CD4-positive, alpha-beta memory T cell (primary cell): ENCODE results near the gene SORCS2. TPM values are rescaled to one million over a fixed set of nuclear protein-coding genes. Genes with fewer than 3 reads are reported as not detected.

Source experiments
- CTCF ChIA-PET: fragments of 350-600 bp; sonication (Branson Sonifier 250); formaldehyde crosslinking; loops from one replicate; lab custom pipeline; 2021; ENCODE audit warnings: inconsistent platforms; ENCODE audit not compliant: partially characterized antibody; lab: Charles Lee
- POLR2A ChIA-PET: fragments of 350-600 bp; sonication (Branson Sonifier 250); formaldehyde crosslinking; loops from one replicate; lab custom pipeline; 2021; ENCODE audit not compliant: partially characterized antibody; lab: Charles Lee
- DNase-seq, 5 donors: peaks; one replicate each; pipeline versions ENCODE4 v3.0.0 to v3.0.0-alpha.2; 2020 to 2022; ENCODE audit warnings: mixed read lengths in 1 of 5
- H3K27ac ChIP-seq: one replicate; pipeline ENCODE4 v1.7.0; 2013; ENCODE audit warnings: low read depth, low read length
- H3K27me3 ChIP-seq: 2 replicates; pipeline ENCODE4 v1.7.0; 2013; ENCODE audit warnings: mild to moderate bottlenecking, low read length, moderate library complexity; ENCODE audit not compliant: insufficient read depth
- H3K36me3 ChIP-seq: 2 replicates; pipeline ENCODE4 v1.7.0; 2013; ENCODE audit warnings: mild to moderate bottlenecking, low read length, moderate library complexity; ENCODE audit not compliant: insufficient read depth
- H3K4me1 ChIP-seq: 2 replicates; pipeline ENCODE4 v1.7.0; 2013; ENCODE audit warnings: mild to moderate bottlenecking, low read length, moderate library complexity; ENCODE audit not compliant: insufficient read depth
- H3K4me3 ChIP-seq, 2 donors: one replicate each; pipeline ENCODE4 v1.7.0; 2013; ENCODE audit warnings: low read length in 2 of 2, mild to moderate bottlenecking in 1 of 2
- H3K9me3 ChIP-seq, 2 donors: one replicate each; pipeline ENCODE4 v1.7.0; 2013; ENCODE audit warnings: low read length in 2 of 2, control low read depth in 1 of 2; ENCODE audit not compliant: control insufficient read depth in 1 of 2
- H3K27ac Mint-ChIP-seq, 7 donors: one replicate each; pipeline ENCODE4 v1.8.0; 2020 to 2021; ENCODE audit warnings: mixed read lengths in 7 of 7, mild to moderate bottlenecking in 6 of 7, inconsistent platforms in 3 of 7, moderate library complexity in 3 of 7
- H3K27me3 Mint-ChIP-seq, 2 donors: one replicate each; pipeline ENCODE4 v1.8.0; 2020 to 2021; ENCODE audit warnings: mixed read lengths in 2 of 2
- H3K36me3 Mint-ChIP-seq, 2 donors: one replicate each; pipeline ENCODE4 v1.8.0; 2020 to 2021; ENCODE audit warnings: mixed read lengths in 2 of 2, inconsistent platforms in 1 of 2, mild to moderate bottlenecking in 1 of 2
- H3K4me1 Mint-ChIP-seq, 4 donors: one replicate each; pipeline ENCODE4 v1.8.0; 2020 to 2021; ENCODE audit warnings: mixed read lengths in 4 of 4, mild to moderate bottlenecking in 1 of 4
- H3K4me3 Mint-ChIP-seq, 8 donors: one replicate each; pipeline ENCODE4 v1.8.0; 2020 to 2021; ENCODE audit warnings: mixed read lengths in 8 of 8, mild to moderate bottlenecking in 7 of 8, moderate library complexity in 6 of 8, inconsistent platforms in 3 of 8
- H3K9me3 Mint-ChIP-seq, 8 donors: one replicate each; pipeline ENCODE4 v1.8.0; 2020 to 2021; ENCODE audit warnings: mixed read lengths in 8 of 8, mild to moderate bottlenecking in 5 of 8, inconsistent platforms in 3 of 8, moderate library complexity in 1 of 8
- intact Hi-C: fragments of 100-400 bp; cut with micrococcal nuclease; formaldehyde crosslinking; loops from one replicate; pipeline ENCODE4 v1.15.1; 2023
- polyA plus RNA-seq, 2 donors: library from polyadenylated mRNA; unstranded; fragments of 300-500 nt; fragmentation: Illumina TruSeq; gene quantifications; one replicate each; pipeline ENCODE4 v1.2.3, GENCODE V29; 2021
- total RNA-seq, 2 experiments: library from RNA; stranded (reverse); gene quantifications; one replicate each; pipeline ENCODE4 v1.2.3, GENCODE V29; 2021

The SORCS2 gene
- total and polyA plus RNA-seq, 4 experiments from 2014 or later = not detected

GRCh38 chr4:7638984-7639789 lies 446.8 kb downstream of the SORCS2 start:
- Mint-ChIP-seq H3K27me3 (peaks cover 2 to 3% of the 10 kb centered on the region in 2 donors), H3K36me3 (no peaks in the 10 kb centered on the region), H3K4me1 (peaks cover 3 to 11% (median 8%) of the 10 kb centered on the region in 4 donors), H3K9me3 (no peaks in the 10 kb centered on the region), H3K4me3 (no peak overlapping the region), H3K27ac (no peak overlapping the region)
- no peak for DNase-seq
- H3K27ac ChIP-seq = no peak overlapping the region
- intact Hi-C loops = no loop called here
- H3K4me3 ChIP-seq = no peak overlapping the region
- CTCF ChIA-PET = no interaction called here
- H3K4me1 ChIP-seq = no peaks in the 10 kb centered on the region
- POLR2A ChIA-PET = no interaction called here
- no peaks in the 10 kb centered on the region for H3K9me3 ChIP-seq
- H3K27me3 ChIP-seq = no peaks in the 10 kb centered on the region
- H3K36me3 ChIP-seq = no peaks in the 10 kb centered on the region

- H3K4me1 Mint-ChIP-seq = peaks cover 3 to 5% (median 4%) of the 10 kb centered on the region in 4 donors
- no peaks in the 10 kb centered on the region for H3K27me3 ChIP-seq
- DNase-seq = no peak
- H3K4me3 Mint-ChIP-seq = no peak overlapping the region
- no peak overlapping the region for H3K27ac Mint-ChIP-seq
- no peaks in the 10 kb centered on the region for H3K4me1 ChIP-seq
- H3K9me3 Mint-ChIP-seq = peaks cover 0 to 1% (median 0%) of the 10 kb centered on the region in 8 donors
- ChIA-PET CTCF (no interaction called here), POLR2A (no interaction called here)
- H3K36me3 Mint-ChIP-seq = no peaks in the 10 kb centered on the region
- no peak overlapping the region for H3K4me3 ChIP-seq
- no peaks in the 10 kb centered on the region for H3K9me3 ChIP-seq
- H3K27me3 Mint-ChIP-seq = peaks cover 2 to 3% of the 10 kb centered on the region in 2 donors
- H3K36me3 ChIP-seq = no peaks in the 10 kb centered on the region
- no peak overlapping the region for H3K27ac ChIP-seq
- intact Hi-C loops = no loop called here
Measured at GRCh38 chr4:7640136-7640535, 447.8 kb downstream of the SORCS2 start.

- no peaks in the 10 kb centered on the region for H3K36me3 ChIP-seq
- ChIA-PET CTCF (no interaction called here), POLR2A (no interaction called here)
- Mint-ChIP-seq H3K27ac (peak overlapping the region in 1 of 7 donors; percentile 2), H3K4me3 (no peak overlapping the region), H3K4me1 (peaks cover 3 to 9% (median 7%) of the 10 kb centered on the region in 4 donors), H3K9me3 (peaks cover 0 to 3% (median 0%) of the 10 kb centered on the region in 8 donors), H3K36me3 (no peaks in the 10 kb centered on the region), H3K27me3 (peaks cover 0 to 2% of the 10 kb centered on the region in 2 donors)
- no peaks in the 10 kb centered on the region for H3K9me3 ChIP-seq
- no peak overlapping the region for H3K4me3 ChIP-seq
- H3K4me1 ChIP-seq = peaks cover 10% of the 10 kb centered on the region
- no peak overlapping the region for H3K27ac ChIP-seq
- no peak for DNase-seq
- intact Hi-C loops = no loop called here
- H3K27me3 ChIP-seq = no peaks in the 10 kb centered on the region
Measured at GRCh38 chr4:7641712-7642111, 449.4 kb downstream of the SORCS2 start.

- H3K36me3 ChIP-seq = no peaks in the 10 kb centered on the region
- no peaks in the 10 kb centered on the region for H3K27me3 ChIP-seq
- POLR2A ChIA-PET = no interaction called here
- CTCF ChIA-PET = no interaction called here
- no peaks in the 10 kb centered on the region for H3K9me3 ChIP-seq
- Mint-ChIP-seq H3K4me3 (no peak overlapping the region), H3K27me3 (peaks cover 0 to 2% of the 10 kb centered on the region in 2 donors), H3K4me1 (peaks cover 3 to 21% (median 12%) of the 10 kb centered on the region in 4 donors), H3K36me3 (no peaks in the 10 kb centered on the region), H3K9me3 (peaks cover 0 to 3% (median 0%) of the 10 kb centered on the region in 8 donors), H3K27ac (no peak overlapping the region)
- H3K4me1 ChIP-seq = peaks cover 12% of the 10 kb centered on the region
- no peak for DNase-seq
- no peak overlapping the region for H3K27ac ChIP-seq
- intact Hi-C loops = no loop called here
- H3K4me3 ChIP-seq = no peak overlapping the region
Measured at GRCh38 chr4:7642741-7643458, 450.6 kb downstream of the SORCS2 start.

- Mint-ChIP-seq H3K36me3 (no peaks in the 10 kb centered on the region), H3K27me3 (peaks cover 0 to 2% of the 10 kb centered on the region in 2 donors), H3K9me3 (peaks cover 0 to 3% (median 0%) of the 10 kb centered on the region in 8 donors), H3K4me1 (peaks cover 13 to 38% (median 26%) of the 10 kb centered on the region in 4 donors), H3K4me3 (peak overlapping the region in 1 of 8 donors; percentile 38), H3K27ac (no peak overlapping the region)
- Histone ChIP-seq H3K27ac (no peak overlapping the region), H3K9me3 (no peaks in the 10 kb centered on the region), H3K4me3 (no peak overlapping the region), H3K36me3 (no peaks in the 10 kb centered on the region), H3K27me3 (no peaks in the 10 kb centered on the region), H3K4me1 (peaks cover 24% of the 10 kb centered on the region)
- intact Hi-C loops = no loop called here
- no peak for DNase-seq
- ChIA-PET CTCF (no interaction called here), POLR2A (no interaction called here)
Measured at GRCh38 chr4:7645158-7645557, 452.8 kb downstream of the SORCS2 start.

GRCh38 chr4:7645956-7646355 lies 453.6 kb downstream of the SORCS2 start:
- intact Hi-C loops = no loop called here
- Histone ChIP-seq H3K27me3 (no peaks in the 10 kb centered on the region), H3K27ac (no peak overlapping the region), H3K4me3 (no peak overlapping the region), H3K36me3 (no peaks in the 10 kb centered on the region), H3K9me3 (no peaks in the 10 kb centered on the region), H3K4me1 (peaks cover 31% of the 10 kb centered on the region)
- no peak for DNase-seq
- ChIA-PET POLR2A (no interaction called here), CTCF (no interaction called here)
- Mint-ChIP-seq H3K4me1 (peaks cover 16 to 46% (median 30%) of the 10 kb centered on the region in 4 donors), H3K36me3 (no peaks in the 10 kb centered on the region), H3K27me3 (peaks cover 0 to 2% of the 10 kb centered on the region in 2 donors), H3K4me3 (peak overlapping the region in 2 of 8 donors; percentile 28 to 50), H3K9me3 (peaks cover 0 to 3% (median 0%) of the 10 kb centered on the region in 8 donors), H3K27ac (peak overlapping the region in 1 of 7 donors; percentile 74)

- Histone ChIP-seq H3K27ac (no peak overlapping the region), H3K4me3 (no peak overlapping the region), H3K27me3 (no peaks in the 10 kb centered on the region), H3K9me3 (no peaks in the 10 kb centered on the region), H3K36me3 (no peaks in the 10 kb centered on the region), H3K4me1 (peaks cover 32% of the 10 kb centered on the region)
- H3K4me3 Mint-ChIP-seq = peak overlapping the region in 7 of 8 donors; percentile 8 to 50 (median 37)
- H3K27ac Mint-ChIP-seq = peak overlapping the region in 6 of 7 donors; percentile 53 to 77 (median 68)
- peaks cover 0 to 3% (median 0%) of the 10 kb centered on the region in 8 donors for H3K9me3 Mint-ChIP-seq
- intact Hi-C loops = no loop called here
- POLR2A ChIA-PET = no interaction called here
- H3K27me3 Mint-ChIP-seq = peaks cover 0 to 2% of the 10 kb centered on the region in 2 donors
- CTCF ChIA-PET = no interaction called here
- peaks cover 16 to 51% (median 32%) of the 10 kb centered on the region in 4 donors for H3K4me1 Mint-ChIP-seq
- peak in 4 of 5 donors; percentile 3 to 23 (median 18) for DNase-seq
- no peaks in the 10 kb centered on the region for H3K36me3 Mint-ChIP-seq
Measured at GRCh38 chr4:7646384-7647061, 454.2 kb downstream of the SORCS2 start.
